ENCODE data around the gene ZNRF3.

Gene ZNRF3

GRCh38 chr22:29088809-29089208, 205.4 kb downstream of the ZNRF3 start:
- no peak for DNase-seq (ENCODE audit: low read depth in 2 of 2)

GRCh38 chr22:29089507-29089906, 206.1 kb downstream of the ZNRF3 start:
- DNase-seq (ENCODE audit: low read depth in 2 of 2), result no peak

- DNase-seq (ENCODE audit: low read depth in 2 of 2), result no peak
Measured at GRCh38 chr22:29090039-29090438, 206.7 kb downstream of the ZNRF3 start.

GRCh38 chr22:29092243-29092642, 208.9 kb downstream of the ZNRF3 start:
- no peak for DNase-seq (ENCODE audit: low read depth in 2 of 2)

GRCh38 chr22:29093030-29093429, 209.7 kb downstream of the ZNRF3 start:
- DNase-seq (ENCODE audit: low read depth in 2 of 2), result no peak

- DNase-seq (ENCODE audit: low read depth in 2 of 2), result no peak
Measured at GRCh38 chr22:29093501-29094300, 210.3 kb downstream of the ZNRF3 start.

GRCh38 chr22:29095459-29095858, 212.1 kb downstream of the ZNRF3 start:
- no peak for DNase-seq (ENCODE audit: low read depth in 2 of 2)

- no peak for DNase-seq (ENCODE audit: low read depth in 2 of 2)
Measured at GRCh38 chr22:29096736-29097669, 213.6 kb downstream of the ZNRF3 start.

GRCh38 chr22:29098296-29098695, 214.9 kb downstream of the ZNRF3 start:
- no peak for DNase-seq (ENCODE audit: low read depth in 2 of 2)

GRCh38 chr22:29102300-29102699, 218.9 kb downstream of the ZNRF3 start:
- DNase-seq (ENCODE audit: low read depth in 2 of 2), result no peak

GRCh38 chr22:29103121-29103520, 219.7 kb downstream of the ZNRF3 start:
- DNase-seq (ENCODE audit: low read depth in 2 of 2), result no peak

GRCh38 chr22:29105468-29105867, 222.1 kb downstream of the ZNRF3 start:
- no peak for DNase-seq (ENCODE audit: low read depth in 2 of 2)

- DNase-seq (ENCODE audit: low read depth in 2 of 2), result no peak
Measured at GRCh38 chr22:29106839-29107238, 223.5 kb downstream of the ZNRF3 start.
